GM12878 (cell line): ENCODE results near the gene SUGP2. TPM values are rescaled to one million over a fixed set of nuclear protein-coding genes. Genes with fewer than 3 reads are reported as not detected.

Source experiments
- ATAC-seq: fragments of 200-7000 bp; cut with Tn5 transposase; 3 replicates; pipeline ENCODE4 v1.9.1; 2020; ENCODE audit warnings: mild to moderate bottlenecking, moderate library complexity
- BruUV-seq: library from RNA; stranded (reverse); fragments of 400-500 nt; replicated peaks from 2 replicates; lab custom pipeline; 2021; lab: Mats Ljungman, UMichigan
- CTCF ChIA-PET: fragments of 300-600 bp; sonication (Branson Sonifier 250); formaldehyde crosslinking; extraction: SDS; loops from one replicate; lab custom pipeline; 2021; ENCODE audit warnings: inconsistent platforms; lab: Yijun Ruan, JAX
- POLR2A ChIA-PET: fragments of 350-600 bp; formaldehyde crosslinking; extraction: SDS; loops from one replicate; lab custom pipeline; 2021; ENCODE audit warnings: inconsistent platforms; lab: Charles Lee
- RAD21 ChIA-PET: fragments of 300-600 bp; sonication (Branson Sonifier 250); formaldehyde crosslinking; loops from one replicate; lab custom pipeline; 2023; ENCODE audit warnings: antibody characterized with exemption; ENCODE audit not compliant: unreplicated experiment; lab: Charles Lee
- SMC1A ChIA-PET: fragments of 300-600 bp; sonication (Branson Sonifier 250); formaldehyde crosslinking; loops from one replicate; lab custom pipeline; 2023; ENCODE audit not compliant: unreplicated experiment, uncharacterized antibody; lab: Charles Lee
- DNase-seq: peaks from one replicate; pipeline ENCODE4 v3.0.0-alpha.2; 2011; ENCODE audit warnings: low read depth, low spot score
- FAIRE-seq: peaks from 3 replicates; lab custom pipeline; 2011; peaks lifted over from hg19 to GRCh38; lab: Jason Lieb, UNC
- H2AFZ ChIP-seq: 2 replicates; pipeline ENCODE4 v1.6.0; 2011; ENCODE audit warnings: low read depth, low read length, control low read depth; ENCODE audit not compliant: control insufficient read depth
- H3K27ac ChIP-seq: 2 replicates; pipeline ENCODE4 v1.5.1; 2011; ENCODE audit warnings: control low read depth; ENCODE audit not compliant: control insufficient read depth, insufficient read depth
- H3K27me3 ChIP-seq, 2 experiments: replicated peaks in 1 of 2; 2 replicates each; pipeline versions ENCODE4 v1.6.0 to v1.6.1; 2011; ENCODE audit warnings: low read length in 1 of 2; ENCODE audit not compliant: control insufficient read depth in 2 of 2, insufficient read depth in 2 of 2
- H3K36me3 ChIP-seq, 2 experiments: 2 replicates each; pipeline ENCODE4 v1.5.1; 2011; ENCODE audit warnings: low read length in 1 of 2; ENCODE audit not compliant: control insufficient read depth in 2 of 2, insufficient read depth in 2 of 2
- H3K4me1 ChIP-seq: 2 replicates; pipeline ENCODE4 v1.6.1; 2011; ENCODE audit warnings: mild to moderate bottlenecking, low read length, moderate library complexity, mixed read lengths; ENCODE audit not compliant: control insufficient read depth, insufficient read depth
- H3K4me2 ChIP-seq: 2 replicates; pipeline ENCODE4 v1.6.0; 2011; ENCODE audit warnings: control low read depth; ENCODE audit not compliant: control insufficient read depth, insufficient read depth
- H3K4me3 ChIP-seq: fragments of 200-600 bp; sonication (generic); 2 replicates; pipeline ENCODE4 v1.5.1; 2016
- H3K79me2 ChIP-seq: 2 replicates; pipeline ENCODE4 v1.6.0; 2011; ENCODE audit warnings: low read length; ENCODE audit not compliant: control insufficient read depth, insufficient read depth
- H3K9ac ChIP-seq: 2 replicates; pipeline ENCODE4 v1.8.0; 2011; ENCODE audit warnings: low read length, control low read depth, mixed read lengths; ENCODE audit not compliant: control insufficient read depth, insufficient read depth
- H3K9me3 ChIP-seq: replicated peaks from 3 replicates; pipeline ENCODE4 v1.5.1; 2011; ENCODE audit warnings: mild to moderate bottlenecking, low read length; ENCODE audit not compliant: control insufficient read depth, insufficient read depth
- H4K20me1 ChIP-seq: 2 replicates; pipeline ENCODE4 v1.6.0; 2011; ENCODE audit not compliant: control insufficient read depth, insufficient read depth
- BACH1 ChIP-seq: fragments of 450-650 bp; IDR thresholded peaks from 2 replicates; pipeline ENCODE4 v1.6.1; 2017; ENCODE audit warnings: mild to moderate bottlenecking, borderline replicate concordance
- CBFB ChIP-seq: IDR thresholded peaks from 2 replicates; pipeline ENCODE4 v1.6.1; 2016; ENCODE audit warnings: antibody characterized with exemption, low read depth
- CHD1 ChIP-seq: IDR thresholded peaks from 2 replicates; pipeline ENCODE4 v1.6.1; 2012; ENCODE audit warnings: low read depth, low read length, improper control_type of control experiment
- DPF2 ChIP-seq: fragments of 450-650 bp; IDR thresholded peaks from 2 replicates; pipeline ENCODE4 v1.6.1; 2017; ENCODE audit warnings: mild to moderate bottlenecking
- HDAC2 ChIP-seq: fragments of 200-600 bp; sonication (generic); IDR thresholded peaks from 2 replicates; pipeline ENCODE4 v1.6.1; 2017
- HDGF ChIP-seq: fragments of 450-650 bp; IDR thresholded peaks from 2 replicates; pipeline ENCODE4 v1.6.1; 2016; ENCODE audit warnings: antibody characterized with exemption
- JUND ChIP-seq: IDR thresholded peaks from 2 replicates; pipeline ENCODE4 v1.6.1; 2012; ENCODE audit warnings: low read depth, mild to moderate bottlenecking, low read length, improper control_type of control experiment, moderate library complexity
- KDM1A ChIP-seq: fragments of 200-600 bp; sonication (generic); IDR thresholded peaks from 2 replicates; pipeline ENCODE4 v1.6.1; 2016; ENCODE audit warnings: borderline replicate concordance
- RAD21 ChIP-seq: IDR thresholded peaks from 2 replicates; pipeline ENCODE4 v1.6.1; 2011; ENCODE audit warnings: mild to moderate bottlenecking, low read depth, low read length, moderate library complexity; ENCODE audit not compliant: insufficient read depth
- SREBF1 ChIP-seq: IDR thresholded peaks from 2 replicates; pipeline ENCODE4 v1.6.1; 2012; ENCODE audit warnings: mild to moderate bottlenecking, low read length
- YBX1 ChIP-seq: fragments of 450-650 bp; IDR thresholded peaks from 2 replicates; pipeline ENCODE4 v1.6.1; 2016; ENCODE audit warnings: antibody characterized with exemption
- WGBS: methylation state at CpG from one replicate; pipeline ENCODE4 v1.1.6; 2016; ENCODE audit warnings: low lambda C conversion rate; ENCODE audit not compliant: insufficient replicate concordance, insufficient coverage; ENCODE audit errors: missing lambda C conversion rate; 5-methylcytosine and 5-hydroxymethylcytosine counted together
- in situ Hi-C: fragments of 300-500 bp; cut with MboI; formaldehyde crosslinking; loops from 9 replicates; pipeline ENCODE4 v1.14.3; 2018; ENCODE audit warnings: mixed read lengths
- intact Hi-C: fragments of 100-400 bp; cut with micrococcal nuclease; formaldehyde crosslinking; loops from one replicate; pipeline ENCODE4 v1.14.2; 2022; ENCODE audit not compliant: unreplicated experiment
- polyA plus RNA-seq, 11 experiments: library from polyadenylated mRNA; depleted of rRNA in 4 of 11; unstranded in 6 of 11; stranded (reverse) in 5 of 11; fragments of >200 nt; fragmentation: Nextera tagmentation in 4 of 11; fragmentation: Illumina TruSeq in 1 of 11; extraction: Ambion mirVana in 4 of 11; extraction: Trizol in 1 of 11; gene quantifications; 1 replicate in 1 of 11; 2 replicates in 10 of 11; pipeline versions ENCODE4 v1.2.1 to v1.2.3, GENCODE V29; 2011 to 2016; ENCODE audit warnings: inconsistent platforms in 2 of 11, missing spikeins in 2 of 11, low read depth in 1 of 11
- total RNA-seq, 4 experiments: library from RNA; depleted of rRNA in 3 of 4; stranded (reverse); fragments of >200 nt in 3 of 4; fragmentation: Illumina TruSeq in 1 of 4; extraction: Trizol in 1 of 4; gene quantifications; 2 replicates each; pipeline versions ENCODE4 v1.2.1 to v1.2.3, GENCODE V29; 2013 to 2021
- TF ChIP-seq, protein P1 (sequence below): IDR thresholded peaks from 2 replicates; pipeline ENCODE4 v1.6.1; 2012; ENCODE audit warnings: low read depth, low read length, improper control_type of control experiment
- TF ChIP-seq, protein P2 (sequence below): IDR thresholded peaks from 2 replicates; pipeline ENCODE4 v1.6.1; 2011; ENCODE audit warnings: low read depth, mild to moderate bottlenecking, low read length, moderate library complexity, borderline replicate concordance; ENCODE audit errors: extremely low read depth
- TF ChIP-seq, protein P3 (sequence below): IDR thresholded peaks from 2 replicates; pipeline ENCODE4 v1.6.1; 2011; ENCODE audit warnings: borderline replicate concordance, low read depth, mild to moderate bottlenecking, moderate library complexity, mixed read lengths, low read length; ENCODE audit not compliant: insufficient read depth; ENCODE audit errors: extremely low read length
- TF ChIP-seq, protein P4 (sequence below): fragments of 450-650 bp; IDR thresholded peaks from 2 replicates; pipeline ENCODE4 v1.6.1; 2016; ENCODE audit warnings: mild to moderate bottlenecking

SUGP2 gene
- total and polyA plus RNA-seq, 10 of the 15 experiments (the other 5 are each of a cell fraction or from before 2014, with no cell fraction given): 15.0 to 120 (median 57.2) TPM

DNA sequence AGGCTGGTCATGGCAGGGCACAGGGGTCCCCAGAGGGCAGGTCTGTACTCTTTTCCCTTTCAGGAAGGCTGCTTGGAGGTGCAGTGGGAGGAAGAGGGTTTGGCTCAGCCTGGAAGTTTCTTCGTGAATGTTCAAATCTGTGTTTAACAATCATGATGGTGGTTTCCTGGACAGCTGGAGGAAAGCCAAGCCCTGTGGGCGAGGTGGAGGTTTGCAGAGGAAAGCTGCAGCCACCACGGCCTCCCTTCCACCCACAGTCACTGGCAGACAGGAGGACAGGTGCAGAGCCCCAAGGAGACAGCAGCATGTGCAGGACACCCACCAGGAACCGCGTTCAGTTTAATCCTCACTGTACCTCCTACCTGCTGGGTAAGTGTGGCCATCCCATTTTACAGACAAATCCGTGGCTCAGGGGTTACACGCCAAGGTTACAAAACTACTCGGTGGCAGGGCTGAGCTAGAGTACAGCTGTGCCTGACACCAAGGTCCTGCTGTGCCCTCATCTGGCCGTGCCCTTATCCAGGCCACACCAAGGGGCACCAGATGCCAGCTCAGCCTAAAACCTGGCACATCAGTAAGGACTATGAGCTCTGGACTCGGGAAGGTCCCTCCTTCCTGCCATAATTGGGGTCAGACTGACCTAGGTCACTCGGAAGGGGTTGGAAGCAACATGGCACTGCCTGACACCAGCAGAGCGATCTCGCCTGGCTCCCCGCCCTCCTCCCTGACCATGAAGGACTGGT, 34.1 kb downstream of the SUGP2 start:
- H3K4me3 ChIP-seq: no peak overlapping the region

DNA sequence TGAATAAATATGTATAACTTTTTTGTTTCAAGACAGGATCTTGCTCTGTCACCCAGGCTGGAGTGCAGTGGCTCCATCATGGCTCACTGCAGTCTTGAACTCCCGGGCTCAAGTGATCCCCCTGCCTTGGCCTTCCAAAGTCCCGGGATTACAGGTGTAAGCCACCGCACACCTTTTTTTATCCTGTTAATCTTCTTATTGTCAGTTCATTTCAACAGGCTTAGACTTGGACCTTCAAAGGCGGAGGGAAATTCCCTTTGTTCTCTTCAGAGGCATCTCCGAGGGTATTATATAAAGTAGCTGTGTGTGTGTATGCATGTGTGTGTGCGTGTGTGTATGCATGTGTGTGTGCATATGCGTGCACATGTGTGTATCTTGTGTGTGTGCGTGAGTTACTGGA, 35.0 kb downstream of the SUGP2 start:
- DNase-seq: no peak
- RAD21 ChIA-PET: no interaction called here
- in situ Hi-C loops (no loop called here), intact Hi-C loops (no loop called here)
- Histone ChIP-seq H4K20me1 (no peaks in the 10 kb centered on the region), H3K9me3 (no peaks in the 10 kb centered on the region), H3K4me2 (no peak overlapping the region), H3K36me3 (peaks cover 34 to 37% of the 10 kb centered on the region in 2 experiments), H3K79me2 (no peaks in the 10 kb centered on the region), H3K27me3 (no peaks in the 10 kb centered on the region), H3K4me1 (no peaks in the 10 kb centered on the region), H2AFZ (no peak overlapping the region), H3K4me3 (no peak overlapping the region), H3K9ac (no peak overlapping the region), H3K27ac (no peak overlapping the region)
- no peak for FAIRE-seq
- 95% methylated on average over 8 of the region's 8 CpGs for WGBS
- CTCF ChIA-PET: no interaction called here
- no peak for ATAC-seq
- POLR2A ChIA-PET: no interaction called here
- no TSS peak for BruUV-seq
- SMC1A ChIA-PET: no interaction called here
- no peak for TF ChIP-seq JUND
- no peak for TF ChIP-seq HDAC2
- TF ChIP-seq, protein P1, sequence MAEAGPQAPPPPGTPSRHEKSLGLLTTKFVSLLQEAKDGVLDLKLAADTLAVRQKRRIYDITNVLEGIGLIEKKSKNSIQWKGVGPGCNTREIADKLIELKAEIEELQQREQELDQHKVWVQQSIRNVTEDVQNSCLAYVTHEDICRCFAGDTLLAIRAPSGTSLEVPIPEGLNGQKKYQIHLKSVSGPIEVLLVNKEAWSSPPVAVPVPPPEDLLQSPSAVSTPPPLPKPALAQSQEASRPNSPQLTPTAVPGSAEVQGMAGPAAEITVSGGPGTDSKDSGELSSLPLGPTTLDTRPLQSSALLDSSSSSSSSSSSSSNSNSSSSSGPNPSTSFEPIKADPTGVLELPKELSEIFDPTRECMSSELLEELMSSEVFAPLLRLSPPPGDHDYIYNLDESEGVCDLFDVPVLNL: no peak
- no peak for TF ChIP-seq CBFB
- TF ChIP-seq CHD1: no peak
- TF ChIP-seq, protein P2, sequence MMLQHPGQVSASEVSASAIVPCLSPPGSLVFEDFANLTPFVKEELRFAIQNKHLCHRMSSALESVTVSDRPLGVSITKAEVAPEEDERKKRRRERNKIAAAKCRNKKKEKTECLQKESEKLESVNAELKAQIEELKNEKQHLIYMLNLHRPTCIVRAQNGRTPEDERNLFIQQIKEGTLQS: no peak
- TF ChIP-seq DPF2: no peak
- TF ChIP-seq, protein P3, sequence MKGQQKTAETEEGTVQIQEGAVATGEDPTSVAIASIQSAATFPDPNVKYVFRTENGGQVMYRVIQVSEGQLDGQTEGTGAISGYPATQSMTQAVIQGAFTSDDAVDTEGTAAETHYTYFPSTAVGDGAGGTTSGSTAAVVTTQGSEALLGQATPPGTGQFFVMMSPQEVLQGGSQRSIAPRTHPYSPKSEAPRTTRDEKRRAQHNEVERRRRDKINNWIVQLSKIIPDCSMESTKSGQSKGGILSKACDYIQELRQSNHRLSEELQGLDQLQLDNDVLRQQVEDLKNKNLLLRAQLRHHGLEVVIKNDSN: no peak
- no peak for TF ChIP-seq SREBF1
- TF ChIP-seq YBX1: no peak
- TF ChIP-seq HDGF: no peak
- no peak for TF ChIP-seq BACH1

More for the DNA sequence above, 34.1 kb downstream of the SUGP2 start:
- no peak for FAIRE-seq
- WGBS: 72% methylated on average over 14 of the region's 14 CpGs
- POLR2A ChIA-PET: interaction anchor here (0.6 kb wide), 1 partner anchor 502 kb away, joined by 4 read pairs; no protein-coding TSS in a partner anchor
- intact Hi-C loops (no loop called here), in situ Hi-C loops (no loop called here)
- H3K9me3 ChIP-seq: no peaks in the 10 kb centered on the region
- no peaks in the 10 kb centered on the region for H3K4me1 ChIP-seq
- peaks cover 33 to 39% of the 10 kb centered on the region in 2 experiments for H3K36me3 ChIP-seq
- RAD21 ChIA-PET: no interaction called here
- no peak overlapping the region for H3K9ac ChIP-seq
- H3K27ac ChIP-seq: no peak overlapping the region
- ATAC-seq: no peak
- no peak for TF ChIP-seq KDM1A
- TF ChIP-seq, protein P4, sequence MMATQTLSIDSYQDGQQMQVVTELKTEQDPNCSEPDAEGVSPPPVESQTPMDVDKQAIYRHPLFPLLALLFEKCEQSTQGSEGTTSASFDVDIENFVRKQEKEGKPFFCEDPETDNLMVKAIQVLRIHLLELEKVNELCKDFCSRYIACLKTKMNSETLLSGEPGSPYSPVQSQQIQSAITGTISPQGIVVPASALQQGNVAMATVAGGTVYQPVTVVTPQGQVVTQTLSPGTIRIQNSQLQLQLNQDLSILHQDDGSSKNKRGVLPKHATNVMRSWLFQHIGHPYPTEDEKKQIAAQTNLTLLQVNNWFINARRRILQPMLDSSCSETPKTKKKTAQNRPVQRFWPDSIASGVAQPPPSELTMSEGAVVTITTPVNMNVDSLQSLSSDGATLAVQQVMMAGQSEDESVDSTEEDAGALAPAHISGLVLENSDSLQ: no peak
- no peak for TF ChIP-seq RAD21
- DNase-seq: no peak
- H3K4me2 ChIP-seq: no peak overlapping the region
- H4K20me1 ChIP-seq: no peaks in the 10 kb centered on the region
- CTCF ChIA-PET: no interaction called here
- H2AFZ ChIP-seq: no peak overlapping the region
- SMC1A ChIA-PET: no interaction called here
- H3K27me3 ChIP-seq: no peaks in the 10 kb centered on the region
- no peaks in the 10 kb centered on the region for H3K79me2 ChIP-seq
- no TSS peak for BruUV-seq
